ENCODE data around the gene CCL27.
A peak's percentile ranks its signal among the peaks of the same experiment; 100 is the strongest.

CCL27 gene

GRCh38 chr9:34624475-34625185 lies 37.8 kb downstream of the CCL27 start:
- no peak for DNase-seq

GRCh38 chr9:34623374-34624235 lies 38.9 kb downstream of the CCL27 start:
- DNase-seq = peak; percentile 3

DNA sequence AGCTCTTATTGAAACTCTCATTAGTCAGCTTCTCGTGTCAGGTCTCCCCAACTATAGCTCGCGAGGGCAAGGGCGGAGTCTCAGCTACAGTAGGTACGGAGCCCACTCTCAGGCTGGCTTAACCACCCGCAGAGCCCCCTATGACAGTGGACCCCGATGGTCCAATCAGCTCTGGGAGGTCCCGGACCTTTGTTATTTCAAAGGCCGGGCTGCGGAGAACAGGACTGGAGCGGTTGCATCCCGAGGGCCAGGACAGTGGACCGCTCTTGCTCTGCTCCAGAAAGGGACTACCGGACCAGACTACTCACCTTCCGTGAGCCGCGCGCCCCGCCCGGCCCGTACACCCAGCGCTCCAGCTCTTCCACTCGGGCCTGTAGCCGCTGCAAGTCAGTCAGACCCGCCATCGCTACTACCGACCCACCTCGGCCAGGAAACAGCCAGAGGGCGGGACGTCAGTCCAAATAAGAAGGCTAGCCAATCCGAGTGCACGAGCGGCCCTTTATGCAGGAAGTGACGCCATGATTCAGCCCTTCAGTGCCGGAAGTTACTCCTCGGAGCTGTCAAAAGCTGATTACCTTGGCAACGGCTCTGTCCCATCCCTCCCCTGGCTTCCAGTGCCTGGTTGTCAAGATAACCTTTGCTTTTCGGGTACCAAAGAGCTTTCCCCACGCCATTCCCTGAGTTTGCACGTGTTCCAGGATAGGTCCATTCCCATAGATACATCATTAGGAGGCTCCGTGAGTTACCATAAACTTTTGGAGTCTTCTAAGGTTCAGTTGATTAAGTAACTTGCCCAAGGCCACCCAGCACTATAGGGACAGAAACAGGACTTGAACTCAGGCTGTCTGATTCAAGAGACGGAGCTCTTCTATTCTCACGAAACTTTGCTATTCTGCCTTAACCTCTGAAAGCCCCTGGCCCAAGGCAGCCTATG lies 42.1 kb downstream of the CCL27 start, which contains the start of gene DCTN3:
DCTN3 (minus strand) TSS at position 435 of the 934 bp plus-strand sequence; CDS start at position 404, 31 bp downstream.
- DNase-seq = peak; percentile 92

- no peak for DNase-seq
These were observed 47.3 kb downstream of the CCL27 start for GRCh38 chr9:34615132-34615531.

DNA sequence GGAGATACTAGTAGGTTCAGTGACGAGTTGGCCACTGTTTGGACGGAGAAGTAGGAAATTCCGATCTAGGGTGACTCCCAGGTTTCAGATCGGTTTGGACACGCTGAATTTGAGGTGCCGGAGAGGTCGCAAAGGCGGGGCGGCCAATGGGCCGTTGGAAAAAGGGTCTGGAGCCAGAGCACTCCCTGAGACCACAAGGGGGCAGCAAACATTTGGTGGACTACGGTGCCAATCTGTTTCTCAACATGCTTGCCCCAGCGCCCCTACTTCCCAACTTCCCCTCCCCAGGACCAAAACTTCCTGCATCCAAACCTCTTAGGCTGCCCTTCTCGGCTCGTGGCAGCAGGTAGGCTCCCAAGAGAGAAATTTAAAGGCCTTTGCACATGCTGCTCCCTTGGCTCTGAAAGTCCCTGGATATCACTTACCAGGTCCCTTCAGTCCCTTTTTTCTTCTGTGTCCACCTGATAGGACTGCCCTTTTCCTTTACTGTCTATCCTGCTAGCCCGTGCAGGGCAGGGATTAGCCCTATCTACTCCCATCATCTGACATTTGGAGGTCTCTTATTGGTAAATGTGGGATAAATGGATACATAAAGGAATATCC lies 49.6 kb downstream of the CCL27 start:
- peak; percentile 65 for DNase-seq

All from stimulated activated naive CD4-positive, alpha-beta T cell treated with Interleukin-2 at 50 U/mL for 16 hours (primary cell).